Fibroblast of mammary gland (primary cell): ENCODE data around the gene ATP9A.
A peak's percentile ranks its signal among the peaks of the same experiment; 100 is the strongest.

ENCODE experiments used
- DNase-seq: peaks from one replicate; pipeline ENCODE4 v3.0.0-alpha.2; 2010; ENCODE audit warnings: low read depth
- H3K4me3 ChIP-seq: 2 replicates; pipeline ENCODE4 v1.5.1; 2011; ENCODE audit warnings: low read depth, mild to moderate bottlenecking, low read length, moderate library complexity; ENCODE audit not compliant: control insufficient read depth
- TF ChIP-seq, protein P1 (sequence below): conservative IDR thresholded peaks from 2 replicates; pipeline ENCODE4 v1.5.1; 2011; ENCODE audit warnings: low read depth, low read length, inconsistent platforms; ENCODE audit not compliant: control insufficient read depth, insufficient read depth

Gene ATP9A

GRCh38 chr20:51567622-51568021 is 200.6 kb downstream of the ATP9A start:
- TF ChIP-seq, protein P1, sequence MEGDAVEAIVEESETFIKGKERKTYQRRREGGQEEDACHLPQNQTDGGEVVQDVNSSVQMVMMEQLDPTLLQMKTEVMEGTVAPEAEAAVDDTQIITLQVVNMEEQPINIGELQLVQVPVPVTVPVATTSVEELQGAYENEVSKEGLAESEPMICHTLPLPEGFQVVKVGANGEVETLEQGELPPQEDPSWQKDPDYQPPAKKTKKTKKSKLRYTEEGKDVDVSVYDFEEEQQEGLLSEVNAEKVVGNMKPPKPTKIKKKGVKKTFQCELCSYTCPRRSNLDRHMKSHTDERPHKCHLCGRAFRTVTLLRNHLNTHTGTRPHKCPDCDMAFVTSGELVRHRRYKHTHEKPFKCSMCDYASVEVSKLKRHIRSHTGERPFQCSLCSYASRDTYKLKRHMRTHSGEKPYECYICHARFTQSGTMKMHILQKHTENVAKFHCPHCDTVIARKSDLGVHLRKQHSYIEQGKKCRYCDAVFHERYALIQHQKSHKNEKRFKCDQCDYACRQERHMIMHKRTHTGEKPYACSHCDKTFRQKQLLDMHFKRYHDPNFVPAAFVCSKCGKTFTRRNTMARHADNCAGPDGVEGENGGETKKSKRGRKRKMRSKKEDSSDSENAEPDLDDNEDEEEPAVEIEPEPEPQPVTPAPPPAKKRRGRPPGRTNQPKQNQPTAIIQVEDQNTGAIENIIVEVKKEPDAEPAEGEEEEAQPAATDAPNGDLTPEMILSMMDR, result no peak
- no peak overlapping the region for H3K4me3 ChIP-seq
- DNase-seq, result no peak

- DNase-seq, result no peak
- TF ChIP-seq, protein P1, result no peak
- H3K4me3 ChIP-seq, result no peak overlapping the region
Measured at GRCh38 chr20:51566594-51566993, 201.6 kb downstream of the ATP9A start.

DNA sequence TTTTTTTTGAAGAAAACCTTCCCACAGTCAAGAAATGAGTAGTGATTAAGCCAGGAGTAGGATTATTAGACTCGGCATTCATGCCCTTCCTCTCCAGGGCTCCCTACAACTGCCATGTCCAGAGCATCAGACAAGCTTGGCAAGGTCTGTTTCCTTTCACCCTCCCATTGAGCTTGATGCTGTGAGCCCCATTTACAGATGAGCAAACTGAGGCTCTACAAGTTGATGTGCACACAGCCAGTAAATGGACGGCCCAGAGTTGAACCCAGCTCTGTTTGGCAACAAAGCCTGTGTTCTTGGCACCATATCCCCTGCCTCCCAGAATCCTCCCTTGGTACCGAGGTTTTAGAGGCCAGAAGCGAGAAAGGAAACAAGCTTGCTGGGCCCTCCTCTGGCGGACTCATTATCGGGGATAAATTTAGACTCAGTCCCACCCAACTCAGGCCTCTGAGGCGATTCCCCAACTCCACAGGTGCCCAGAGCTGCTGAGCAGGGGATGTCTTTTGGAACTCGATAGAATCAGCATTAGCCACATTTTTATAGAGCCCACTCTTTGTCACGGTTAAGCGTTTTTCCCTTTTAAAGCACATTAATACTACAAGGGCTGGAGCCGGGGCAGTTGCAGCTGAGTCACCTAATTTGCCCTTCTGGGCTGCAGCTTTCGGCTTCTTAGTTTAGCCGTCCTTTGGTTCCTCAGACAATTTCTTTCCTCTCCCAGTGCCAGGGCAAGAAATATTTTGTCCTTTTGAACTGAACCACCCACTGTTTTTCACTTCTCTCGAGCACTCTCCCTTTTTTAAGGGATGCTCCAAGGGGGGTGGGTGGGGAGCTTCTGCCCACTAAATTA is 202.7 kb downstream of the ATP9A start:
- DNase-seq, result peak; percentile 50
- H3K4me3 ChIP-seq, result no peak overlapping the region
- TF ChIP-seq, protein P1, result no peak

DNA sequence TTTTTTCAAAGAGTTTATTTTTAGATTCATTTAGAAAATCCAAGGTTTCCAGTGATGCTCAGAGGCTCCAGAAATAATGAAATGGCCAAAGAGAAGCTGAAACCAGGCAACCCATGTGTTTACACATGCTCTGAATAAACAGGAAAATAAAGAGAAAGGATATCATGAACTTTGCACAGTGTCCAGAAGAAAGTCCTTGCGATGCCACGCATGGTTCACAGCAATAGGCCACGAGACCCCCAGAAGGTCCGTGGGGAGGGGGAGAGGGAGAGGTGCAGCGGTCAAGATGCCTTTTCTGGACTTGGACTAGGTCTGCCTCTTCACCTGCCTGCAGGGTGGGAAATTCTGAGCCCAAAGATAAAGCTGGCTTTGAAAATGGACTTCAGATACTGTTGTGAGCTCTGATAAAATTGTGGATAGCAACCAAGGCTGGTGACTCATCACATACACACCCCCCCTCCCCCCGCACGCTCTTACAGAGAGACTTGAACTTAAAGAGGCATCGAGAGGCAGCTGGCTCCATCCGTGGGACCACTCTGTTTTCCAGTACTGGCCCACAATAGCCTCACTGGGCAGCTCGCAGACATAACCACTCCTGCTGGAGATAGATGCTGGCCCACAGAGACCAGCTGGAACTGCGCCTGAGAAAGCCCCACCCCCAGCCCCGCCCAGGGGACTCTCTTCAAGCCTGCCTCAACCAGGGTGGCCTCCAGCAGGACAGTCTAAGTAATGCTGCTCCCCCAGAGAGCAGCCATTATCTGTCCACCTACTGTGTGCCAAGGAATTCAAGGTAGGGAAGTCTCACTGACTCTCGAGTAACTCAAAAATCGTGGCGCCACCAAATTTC is 204.5 kb downstream of the ATP9A start:
- DNase-seq, result peak; percentile 80
- no peak overlapping the region for H3K4me3 ChIP-seq
- TF ChIP-seq, protein P1, result peak; percentile 7

GRCh38 chr20:51563174-51563485 is 205.1 kb downstream of the ATP9A start:
- no peak for DNase-seq
- H3K4me3 ChIP-seq, result peak overlapping the region; percentile 54
- TF ChIP-seq, protein P1, result no peak

GRCh38 chr20:51562332-51563173 is 205.6 kb downstream of the ATP9A start:
- peak overlapping the region; percentile 54 for H3K4me3 ChIP-seq
- DNase-seq, result peak; percentile 95
- TF ChIP-seq, protein P1, result no peak
